ENCODE results near the gene CHCHD3. TPM values are rescaled to one million over a fixed set of nuclear protein-coding genes. Genes with fewer than 3 reads are reported as not detected.

The CHCHD3 gene
- polyA plus RNA-seq, 1 donor, result 69.0 TPM

- DNase-seq (ENCODE audit: low read depth), result no peak
These were observed 216.3 kb downstream of the CHCHD3 start for GRCh38 chr7:132865366-132866143.

GRCh38 chr7:132861940-132862554, 219.8 kb downstream of the CHCHD3 start:
- no peak for DNase-seq (ENCODE audit: low read depth)

- no peak for DNase-seq (ENCODE audit: low read depth)
These were observed 220.5 kb downstream of the CHCHD3 start for GRCh38 chr7:132861424-132861823.

- no peak for DNase-seq (ENCODE audit: low read depth)
These were observed 222.7 kb downstream of the CHCHD3 start for GRCh38 chr7:132859199-132859598.

GRCh38 chr7:132858760-132859159, 223.1 kb downstream of the CHCHD3 start:
- no peak for DNase-seq (ENCODE audit: low read depth)

- DNase-seq (ENCODE audit: low read depth), result no peak
These were observed 223.6 kb downstream of the CHCHD3 start for GRCh38 chr7:132858251-132858650.

GRCh38 chr7:132857703-132858102, 224.2 kb downstream of the CHCHD3 start:
- DNase-seq (ENCODE audit: low read depth), result no peak

GRCh38 chr7:132857031-132857430, 224.9 kb downstream of the CHCHD3 start:
- no peak for DNase-seq (ENCODE audit: low read depth)

GRCh38 chr7:132856416-132856815, 225.5 kb downstream of the CHCHD3 start:
- no peak for DNase-seq (ENCODE audit: low read depth)

- DNase-seq (ENCODE audit: low read depth), result no peak
These were observed 226.0 kb downstream of the CHCHD3 start for GRCh38 chr7:132855901-132856300.

GRCh38 chr7:132854238-132854637, 227.7 kb downstream of the CHCHD3 start:
- no peak for DNase-seq (ENCODE audit: low read depth)

- DNase-seq (ENCODE audit: low read depth), result no peak
These were observed 234.5 kb downstream of the CHCHD3 start for GRCh38 chr7:132847376-132847775.

GRCh38 chr7:132846086-132846485, 235.8 kb downstream of the CHCHD3 start:
- DNase-seq (ENCODE audit: low read depth), result no peak

- DNase-seq (ENCODE audit: low read depth), result no peak
These were observed 239.4 kb downstream of the CHCHD3 start for GRCh38 chr7:132842478-132842877.

GRCh38 chr7:132840199-132840598, 241.7 kb downstream of the CHCHD3 start:
- DNase-seq (ENCODE audit: low read depth), result no peak

GRCh38 chr7:132838313-132838712, 243.6 kb downstream of the CHCHD3 start:
- no peak for DNase-seq (ENCODE audit: low read depth)

GRCh38 chr7:132837529-132837928, 244.4 kb downstream of the CHCHD3 start:
- DNase-seq (ENCODE audit: low read depth), result no peak

- no peak for DNase-seq (ENCODE audit: low read depth)
These were observed 245.1 kb downstream of the CHCHD3 start for GRCh38 chr7:132836746-132837145.

- DNase-seq (ENCODE audit: low read depth), result no peak
These were observed 250.9 kb downstream of the CHCHD3 start for GRCh38 chr7:132830941-132831340.

GRCh38 chr7:132828502-132828901, 253.4 kb downstream of the CHCHD3 start:
- DNase-seq (ENCODE audit: low read depth), result no peak

- DNase-seq (ENCODE audit: low read depth), result no peak
These were observed 255.7 kb downstream of the CHCHD3 start for GRCh38 chr7:132825932-132826835.

- DNase-seq (ENCODE audit: low read depth), result no peak
These were observed 256.7 kb downstream of the CHCHD3 start for GRCh38 chr7:132825222-132825621.
